GM21576 (cell line): ENCODE measurements around the gene EEIG2.
"Not testable (repeated sequence)": the region's sequence is repeated elsewhere in the genome, so short reads cannot be mapped to it uniquely, and the experiment has no call there.

Source experiments
- ATAC-seq: cut with Tn5 transposase; IDR thresholded peaks from one replicate; pipeline ENCODE4 v1.9.1; 2021; ENCODE audit warnings: mild to moderate bottlenecking, moderate library complexity; ENCODE audit not compliant: unreplicated experiment

EEIG2 gene

DNA sequence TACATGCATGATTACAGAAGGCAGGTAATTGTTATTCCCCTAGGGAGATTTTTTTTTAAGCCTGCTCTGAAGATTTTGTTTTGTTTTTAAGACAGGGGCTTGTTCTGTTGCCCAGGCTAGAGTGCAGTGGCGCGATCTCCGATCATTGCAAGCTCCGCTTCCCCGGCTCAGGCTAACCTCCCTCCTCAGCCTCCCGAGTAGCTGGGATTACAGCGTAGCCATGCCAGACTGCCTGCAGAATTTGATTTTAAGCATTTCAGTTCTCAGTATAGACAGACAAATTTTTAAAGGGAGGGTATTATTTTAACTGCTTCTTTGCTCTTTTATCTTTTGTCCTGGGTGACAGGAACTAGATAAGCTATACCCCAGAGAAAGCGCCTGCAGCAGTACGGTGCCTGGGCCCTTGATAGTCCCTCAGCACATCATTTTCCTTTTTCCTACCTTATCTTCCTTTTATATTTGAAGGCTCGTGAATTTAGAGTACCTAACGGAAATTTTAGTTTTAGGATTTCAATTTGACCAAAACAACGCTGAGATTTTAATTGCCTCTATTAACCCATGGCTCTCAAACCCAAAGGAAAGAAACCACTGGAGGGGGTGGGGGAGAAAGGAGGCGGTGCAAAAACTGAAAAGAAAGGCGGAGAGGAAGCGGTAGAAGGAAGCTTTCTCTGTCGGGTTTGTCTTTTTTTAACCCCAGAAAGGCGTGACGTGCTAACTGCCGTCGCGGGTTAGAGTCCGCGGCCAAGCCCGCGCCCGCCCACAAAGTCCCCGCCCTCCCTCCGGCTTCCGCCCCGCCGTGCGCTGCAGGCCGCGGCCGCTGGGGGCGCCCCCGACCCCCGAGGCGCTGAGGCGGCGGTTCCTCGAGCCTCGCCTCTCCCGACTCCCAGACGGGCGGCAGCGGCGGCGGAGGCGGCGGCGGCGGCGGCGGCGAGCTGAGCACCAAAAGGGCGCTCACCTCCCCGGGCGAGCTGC is at the start of gene EEIG2:
EEIG2 (plus strand) TSS at position 886 of the 972 bp plus-strand sequence. CDS start 329 bp downstream, outside the sequence.
- peak; percentile 68 for ATAC-seq

DNA sequence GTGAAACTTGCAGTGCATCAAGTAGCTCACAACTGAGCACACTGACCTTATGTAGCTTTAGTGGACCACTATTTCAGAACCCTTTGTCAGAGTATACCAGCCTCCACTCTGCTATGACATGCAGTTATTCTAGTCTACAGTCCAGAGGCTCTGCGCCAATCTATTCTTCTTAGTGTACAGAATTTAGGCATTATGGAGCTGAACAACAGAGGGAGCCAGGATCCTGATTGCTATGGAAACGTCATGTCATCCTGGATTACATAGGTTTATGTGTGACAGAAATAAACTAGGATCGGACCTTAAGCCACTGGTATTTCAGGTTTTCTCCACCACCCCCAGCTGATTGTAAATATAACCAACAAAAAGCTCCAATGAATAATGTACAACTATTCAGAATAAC is 48.1 kb upstream of the EEIG2 start:
- no peak for ATAC-seq

DNA sequence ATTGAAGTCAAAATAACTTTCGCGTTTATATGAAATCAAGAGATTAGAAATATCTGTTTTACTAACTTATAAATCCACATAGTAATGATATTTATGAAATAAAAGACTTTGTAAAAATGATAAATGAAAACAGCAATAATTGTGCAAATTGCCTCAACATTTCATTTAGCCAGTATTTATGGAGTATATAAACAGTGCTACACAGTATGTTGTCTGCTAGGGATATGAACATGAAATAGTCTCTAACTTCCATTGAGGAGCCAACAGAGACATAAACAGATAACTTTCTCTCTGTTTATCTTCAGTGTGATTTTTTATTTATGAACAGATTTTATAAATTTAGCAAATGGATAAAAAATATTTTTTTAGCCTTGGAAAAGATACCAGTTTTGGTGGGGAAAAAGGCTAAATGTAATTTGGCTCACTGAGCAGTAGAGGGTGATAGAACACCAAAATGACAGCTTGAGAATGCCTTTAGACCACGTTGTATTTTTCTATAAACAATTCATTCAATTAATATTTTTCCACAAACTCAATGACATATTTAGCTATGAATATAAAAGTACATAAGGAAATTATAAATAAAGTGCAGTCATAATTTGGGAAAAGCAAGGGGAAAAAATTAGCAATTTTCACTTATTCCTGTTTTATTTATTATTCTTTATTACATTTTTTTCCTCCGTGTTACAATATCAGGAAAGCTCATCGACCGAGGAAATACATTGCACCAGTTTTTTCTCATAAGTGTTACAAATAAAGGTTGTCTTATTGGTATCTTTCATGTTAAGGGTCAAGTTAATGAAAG is 47.5 kb upstream of the EEIG2 start:
- ATAC-seq: no peak

DNA sequence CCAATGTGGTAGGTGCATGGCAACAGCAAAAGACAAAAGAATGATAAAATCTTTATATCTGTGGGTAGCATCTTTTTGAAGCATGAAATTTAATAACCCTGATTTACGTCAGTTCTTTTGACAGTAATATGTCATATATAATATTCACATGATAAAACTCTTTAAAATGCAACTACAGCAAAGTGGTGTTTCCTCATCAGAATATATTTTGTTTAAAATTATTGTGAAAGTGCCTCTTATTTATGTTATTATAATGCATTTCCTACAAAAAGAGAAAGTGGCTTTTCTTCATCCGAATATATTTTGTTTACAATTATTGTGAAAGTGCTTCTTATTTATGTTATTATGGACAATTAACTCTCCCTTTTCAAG is 46.9 kb upstream of the EEIG2 start:
- no peak for ATAC-seq

DNA sequence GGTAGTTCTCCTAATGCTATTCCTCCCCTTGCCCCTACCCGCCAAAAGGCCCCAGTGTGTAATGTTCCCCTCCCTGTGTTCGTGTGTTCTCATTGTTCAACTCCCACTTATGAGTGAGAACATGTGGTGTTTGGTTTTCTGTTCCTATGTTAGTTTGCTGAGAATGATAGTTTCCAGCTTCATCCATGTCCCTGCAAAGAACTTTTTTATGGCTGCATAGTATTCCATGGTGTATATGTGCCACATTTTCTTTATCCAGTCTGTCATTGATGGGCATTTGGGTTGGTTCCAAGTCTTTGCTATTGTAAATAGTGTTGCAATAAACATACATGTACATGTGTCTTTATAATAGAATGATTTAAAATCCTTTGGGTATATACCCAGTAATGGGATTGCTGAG is 46.0 kb upstream of the EEIG2 start:
- ATAC-seq: not testable (repeated sequence)

DNA sequence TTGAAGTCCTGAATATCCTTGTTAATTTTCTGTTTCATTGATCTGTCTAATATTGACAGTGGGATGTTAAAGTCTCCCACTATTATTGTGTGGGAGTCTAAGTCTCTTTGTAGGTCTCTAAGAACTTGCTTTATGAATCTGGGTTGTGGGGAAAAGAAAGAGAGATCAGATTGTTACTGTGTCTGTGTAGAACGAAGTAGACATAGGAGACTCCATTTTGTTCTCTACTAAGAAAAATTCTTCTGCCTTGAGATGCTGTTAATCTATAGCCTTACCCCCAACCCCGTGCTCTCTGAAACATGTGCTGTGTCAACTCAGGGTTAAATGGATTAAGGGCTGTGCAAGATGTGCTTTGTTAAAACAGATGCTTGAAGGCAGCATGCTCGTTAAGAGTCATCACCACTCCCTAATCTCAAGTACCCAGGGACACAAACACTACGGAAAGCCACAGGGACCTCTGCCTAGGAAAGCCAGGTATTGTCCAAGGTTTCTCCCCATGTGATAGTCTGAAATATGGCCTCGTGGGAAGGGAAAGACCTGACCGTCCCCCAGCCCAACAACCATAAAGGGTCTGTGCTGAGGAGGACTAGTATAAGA is 42.5 kb upstream of the EEIG2 start:
- ATAC-seq: not testable (repeated sequence)

DNA sequence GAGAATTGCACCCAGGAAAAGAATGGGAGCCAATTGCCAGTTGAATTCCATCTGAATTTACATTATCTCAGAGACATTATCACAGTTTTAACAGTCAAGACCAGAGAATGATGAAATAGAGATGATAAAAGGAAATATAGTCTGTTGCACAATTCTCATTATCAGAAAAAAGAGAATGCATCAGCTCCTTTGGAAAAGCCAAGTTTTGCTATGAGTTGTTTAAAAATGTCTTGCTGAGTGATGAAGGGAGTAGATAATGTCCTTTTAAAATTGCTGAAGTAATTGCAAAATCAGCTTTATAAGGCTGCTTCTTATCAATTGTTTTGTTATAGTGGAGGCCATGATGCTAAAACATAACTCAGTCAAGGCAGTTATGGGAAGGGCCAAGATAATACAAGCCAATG is 37.9 kb upstream of the EEIG2 start:
- no peak for ATAC-seq

DNA sequence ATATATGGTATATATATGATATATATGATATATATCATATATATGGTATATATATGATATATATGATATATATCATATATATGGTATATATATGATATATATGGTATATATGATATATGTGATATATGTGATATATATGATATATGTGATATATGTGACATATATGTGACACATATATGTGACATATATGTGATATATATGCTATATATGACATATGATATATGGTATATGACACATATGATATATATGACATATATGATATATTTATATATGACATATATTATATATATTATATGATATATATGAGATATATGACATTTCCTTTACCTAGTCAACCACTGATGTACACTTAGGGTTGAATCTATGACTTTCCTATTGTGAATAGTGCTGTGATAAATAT is 36.1 kb upstream of the EEIG2 start:
- ATAC-seq: no peak

DNA sequence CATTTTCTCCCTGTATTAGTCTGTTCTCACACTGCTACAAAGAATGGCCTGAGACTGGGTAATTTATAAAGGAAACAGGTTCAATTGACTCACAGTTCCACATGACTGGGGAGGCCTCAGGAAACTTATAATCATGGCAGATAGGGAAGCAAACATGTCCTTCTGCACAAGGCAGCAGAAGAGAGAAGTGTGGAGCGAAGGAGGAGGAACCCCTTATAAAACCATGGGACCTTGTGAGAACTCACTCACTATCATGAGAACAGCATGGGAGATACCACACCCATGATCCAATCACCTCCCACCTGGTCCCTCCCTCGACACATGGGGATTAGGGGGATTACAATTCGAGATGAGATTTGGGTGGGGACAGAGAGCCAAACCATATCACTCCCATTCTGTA is 35.2 kb upstream of the EEIG2 start:
- ATAC-seq: no peak

DNA sequence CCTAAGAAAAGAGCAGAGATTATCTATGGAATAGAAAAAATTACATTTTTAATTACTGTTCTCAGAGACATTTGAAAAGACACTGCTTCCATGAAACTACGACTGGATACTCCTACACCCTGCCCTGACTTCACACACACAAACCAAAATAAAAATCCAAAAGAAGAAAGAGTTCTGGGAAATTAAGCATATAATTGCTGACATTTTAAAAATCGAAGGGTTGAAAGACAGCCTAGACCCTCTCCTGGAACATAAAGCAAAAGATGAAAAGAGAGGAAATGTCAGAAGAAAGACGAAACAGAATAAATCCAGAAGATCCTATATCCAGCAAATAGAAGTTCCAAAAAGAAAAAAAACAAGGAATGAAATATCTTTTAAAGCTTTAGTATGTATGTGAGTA is 32.8 kb upstream of the EEIG2 start:
- no peak for ATAC-seq

DNA sequence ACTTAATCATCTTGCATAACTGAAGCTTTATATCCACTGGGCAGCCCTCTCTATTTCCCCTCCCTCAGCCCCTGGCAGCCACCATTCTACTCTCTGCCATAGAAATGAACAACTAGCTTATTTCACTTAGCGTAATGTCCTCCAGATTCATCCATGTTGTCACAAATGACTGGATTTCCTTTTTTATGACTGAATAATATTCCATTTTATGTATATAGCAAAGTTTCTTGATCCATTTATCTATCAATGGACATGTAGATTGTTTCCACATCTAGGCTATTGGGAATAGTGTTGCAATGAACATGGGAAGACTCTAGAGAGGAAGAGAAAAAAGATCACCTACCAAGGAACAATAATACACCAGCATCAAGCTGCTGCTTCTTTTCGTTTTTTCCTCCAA is 32.1 kb upstream of the EEIG2 start:
- ATAC-seq: no peak

DNA sequence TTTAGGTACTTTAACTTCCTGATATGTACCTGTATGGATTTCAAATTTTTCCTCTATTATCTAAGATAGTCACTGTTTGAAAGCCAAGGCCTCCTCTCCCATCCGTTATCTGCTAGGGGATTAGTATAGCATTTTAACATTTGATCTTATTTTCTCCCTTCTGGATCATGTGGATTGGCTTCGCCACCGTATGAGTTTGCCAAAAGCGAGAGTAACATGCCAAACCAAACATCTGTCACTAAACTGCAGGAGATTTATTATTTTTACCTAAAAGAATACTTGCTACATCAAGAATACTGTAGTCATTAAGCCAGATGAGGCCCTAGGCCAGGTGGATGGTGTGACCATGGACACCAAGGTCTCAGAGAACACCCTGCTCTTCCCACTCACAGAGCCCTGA is 28.5 kb upstream of the EEIG2 start:
- ATAC-seq: no peak

DNA sequence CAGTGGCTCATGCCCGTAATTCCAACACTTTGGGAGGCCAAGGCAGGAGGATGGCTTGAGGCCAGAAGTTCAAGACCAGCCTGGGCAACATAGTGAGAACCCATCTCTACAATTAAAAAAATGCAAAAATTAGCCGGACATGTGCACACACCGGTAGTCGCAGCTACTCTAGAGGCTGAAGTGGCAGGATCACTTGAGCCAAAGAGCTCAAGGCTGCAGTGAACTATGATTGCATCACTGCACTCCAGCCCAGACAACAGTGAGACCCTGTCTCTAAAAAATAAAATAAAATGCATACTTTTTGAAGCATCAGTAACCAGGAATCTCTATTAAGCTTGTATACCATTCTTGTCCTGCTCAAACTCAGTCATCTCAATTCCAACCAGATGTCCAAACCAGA is 27.2 kb upstream of the EEIG2 start:
- ATAC-seq: no peak

DNA sequence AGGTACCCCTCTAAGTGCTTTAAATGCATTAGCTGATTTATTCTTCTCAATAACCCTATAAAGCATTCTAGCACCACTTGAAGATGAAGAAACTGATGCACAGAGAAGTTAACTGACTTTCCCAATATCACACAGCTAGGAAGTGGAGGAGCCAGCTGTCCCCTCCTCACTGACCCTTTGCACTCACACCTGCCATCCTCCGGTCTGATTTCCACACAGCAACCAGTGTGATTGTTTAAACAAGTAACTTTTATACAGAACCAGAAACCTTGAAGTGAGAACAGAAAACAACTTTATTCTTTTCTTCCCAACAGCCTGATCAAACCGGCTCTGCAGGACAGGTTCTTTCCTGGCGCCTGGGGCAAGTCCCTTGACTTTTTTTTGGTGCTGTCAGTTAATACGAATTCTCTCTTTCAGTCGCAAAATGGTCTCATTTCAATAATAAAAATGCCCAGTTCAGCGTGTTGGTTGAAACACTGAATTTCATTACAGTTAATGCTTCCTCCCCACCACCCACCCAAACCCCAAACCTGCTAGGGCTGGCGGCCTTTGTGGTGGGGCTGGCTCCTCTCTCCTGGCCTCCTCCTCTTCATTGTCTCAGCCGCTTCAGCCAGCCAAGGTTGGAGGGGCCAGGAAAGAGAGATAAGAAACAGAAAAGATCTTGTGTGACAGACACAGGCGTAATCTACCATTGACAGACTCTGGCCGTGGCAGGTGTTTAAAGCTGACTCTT is 26.4 kb upstream of the EEIG2 start:
- peak; percentile 53 for ATAC-seq

DNA sequence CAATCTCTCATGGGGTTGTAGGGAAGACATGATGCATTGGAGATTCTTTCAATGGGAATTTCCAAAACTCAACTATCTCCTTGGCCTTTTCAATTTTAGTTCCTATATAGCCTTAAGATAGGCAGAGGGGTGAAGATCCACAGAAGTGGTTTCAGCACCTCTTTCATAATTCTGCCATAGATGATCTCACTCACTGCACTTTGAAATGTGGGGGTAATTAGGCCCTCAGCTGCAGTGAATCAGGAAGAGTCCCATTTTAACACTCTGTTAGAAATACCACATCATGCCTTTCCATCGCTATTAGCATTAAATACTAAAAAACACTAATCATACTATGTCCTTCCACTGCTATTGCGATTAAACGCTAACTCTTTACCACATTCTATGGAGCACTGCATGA is 25.1 kb upstream of the EEIG2 start:
- no peak for ATAC-seq

DNA sequence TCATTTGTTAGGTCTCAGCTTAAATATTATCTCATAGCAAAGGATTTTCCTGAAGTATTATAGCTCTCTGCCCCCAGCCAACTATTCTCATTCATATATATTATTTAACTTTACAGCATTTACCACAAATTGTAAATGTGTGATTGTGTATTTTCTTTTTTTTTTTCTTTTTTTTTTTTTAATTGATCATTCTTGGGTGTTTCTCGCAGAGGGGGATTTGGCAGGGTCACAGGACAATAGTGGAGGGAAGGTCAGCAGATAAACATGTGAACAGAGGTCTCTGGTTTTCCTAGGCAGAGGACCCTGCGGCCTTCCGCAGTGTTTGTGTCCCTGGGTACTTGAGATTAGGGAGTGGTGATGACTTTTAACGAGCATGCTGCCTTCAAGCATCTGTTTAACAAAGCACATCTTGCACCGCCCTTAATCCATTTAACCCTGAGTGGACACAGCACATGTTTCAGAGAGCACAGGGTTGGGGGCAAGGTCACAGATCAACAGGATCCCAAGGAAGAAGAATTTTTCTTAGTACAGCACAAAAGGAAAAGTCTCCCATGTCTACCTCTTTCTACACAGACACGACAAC is 24.5 kb upstream of the EEIG2 start:
- not testable (repeated sequence) for ATAC-seq

DNA sequence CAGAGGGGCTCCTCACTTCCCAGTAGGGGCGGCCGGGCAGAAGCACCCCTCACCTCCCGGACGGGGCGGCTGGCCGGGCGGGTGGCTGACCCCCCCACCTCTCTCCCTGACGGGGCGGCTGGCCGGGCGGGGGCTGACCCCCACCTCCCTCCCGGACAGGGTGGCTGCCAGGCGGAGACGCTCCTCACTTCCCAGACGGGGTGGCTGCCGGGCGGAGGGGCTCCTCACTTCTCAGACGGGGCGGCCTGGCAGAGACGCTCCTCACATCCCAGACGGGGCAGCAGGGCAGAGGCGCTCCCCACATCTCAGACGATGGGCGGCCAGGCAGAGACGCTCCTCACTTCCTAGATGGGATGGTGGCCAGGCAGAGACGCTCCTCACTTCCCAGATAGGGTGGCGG is 23.9 kb upstream of the EEIG2 start:
- ATAC-seq: not testable (repeated sequence)

DNA sequence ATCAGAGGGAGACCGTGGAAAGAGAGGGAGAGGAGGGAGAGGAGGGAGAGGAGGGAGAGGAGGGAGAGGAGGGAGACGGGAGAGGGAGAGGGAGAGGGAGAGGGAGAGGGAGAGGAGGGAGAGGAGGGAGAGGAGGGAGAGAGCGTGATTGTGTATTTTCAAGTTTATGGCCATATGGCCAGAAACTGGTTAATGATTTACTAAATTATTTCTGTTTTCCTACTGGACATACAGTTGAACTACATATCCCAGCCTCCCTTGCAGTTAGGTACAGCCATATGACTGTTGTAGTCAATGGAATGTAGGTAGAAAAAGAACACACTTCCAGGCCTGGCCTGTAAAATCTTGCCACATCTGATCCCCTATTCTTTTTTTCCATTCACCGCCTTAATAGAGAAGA is 23.1 kb upstream of the EEIG2 start:
- not testable (repeated sequence) for ATAC-seq

DNA sequence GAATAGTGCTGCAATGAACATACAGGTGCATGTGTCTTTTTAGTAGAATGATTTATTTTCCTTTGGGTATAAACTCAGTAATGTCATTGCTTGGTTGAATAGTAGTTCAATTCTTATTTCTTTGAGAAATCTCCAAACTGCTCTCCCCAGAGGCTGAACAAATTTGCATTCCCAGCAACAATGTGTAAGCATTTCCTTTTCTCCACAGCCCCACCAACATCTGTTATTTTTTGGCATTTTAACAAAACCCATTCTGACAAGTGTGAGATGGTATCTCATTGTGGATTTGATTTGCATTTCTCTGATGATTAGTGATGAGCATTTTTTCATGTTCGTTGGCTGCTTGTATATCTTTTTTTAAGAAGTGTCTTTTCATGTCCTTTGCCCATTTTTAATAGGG is 21.9 kb upstream of the EEIG2 start:
- no peak for ATAC-seq

DNA sequence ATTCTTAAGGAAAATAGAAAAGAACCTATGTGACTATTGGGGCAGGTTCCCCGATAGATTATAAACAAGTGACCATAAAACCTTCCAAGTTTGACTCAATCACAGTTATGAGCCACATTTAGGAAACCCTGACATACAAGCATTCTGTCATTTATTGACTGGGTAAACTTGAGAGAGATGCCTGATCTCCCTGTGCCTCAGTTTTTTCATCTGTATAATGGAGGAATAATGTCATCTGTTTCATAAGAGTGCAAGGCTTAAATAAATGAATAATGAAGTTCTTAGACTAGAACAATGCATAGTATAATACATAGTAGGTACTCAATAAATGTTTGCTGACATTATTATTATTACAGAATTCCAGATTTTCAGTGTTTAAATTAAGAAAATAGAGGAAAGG is 18.9 kb upstream of the EEIG2 start:
- ATAC-seq: no peak

DNA sequence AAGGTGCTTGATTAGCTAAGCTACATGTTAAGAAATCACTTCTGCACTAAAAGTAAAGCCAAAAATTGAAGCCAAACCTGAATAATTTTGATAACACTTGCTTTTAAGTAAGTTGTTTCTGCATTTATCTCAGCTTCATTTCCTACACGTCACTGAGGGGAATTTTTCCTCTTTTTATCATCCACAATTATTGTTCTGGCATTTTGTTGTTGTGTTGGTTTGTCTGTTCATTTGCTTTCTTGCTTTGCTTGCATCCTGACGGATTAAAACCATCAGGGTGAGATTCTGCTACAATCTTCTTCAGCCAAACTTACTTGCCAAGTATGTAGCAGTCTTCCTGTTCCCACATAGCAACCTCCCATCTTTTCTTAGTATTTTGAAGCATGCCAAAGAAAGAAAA is 18.0 kb upstream of the EEIG2 start:
- ATAC-seq: no peak
